B cell (primary cell): ENCODE results near the gene SLC16A7. TPM values are rescaled to one million over a fixed set of nuclear protein-coding genes. Genes with fewer than 3 reads are reported as not detected.

ENCODE experiments used
- ATAC-seq: fragments of 200-7000 bp; cut with Tn5 transposase; one replicate; pipeline ENCODE4 v1.10.0; 2021; ENCODE audit warnings: low read depth, mild to moderate bottlenecking, moderate number of reproducible peaks, moderate library complexity
- CTCF ChIA-PET: fragments of 350-600 bp; sonication (Branson Sonifier 250); formaldehyde crosslinking; loops from one replicate; lab custom pipeline; 2021; ENCODE audit warnings: antibody characterized with exemption, inconsistent platforms; lab: Charles Lee
- POLR2A ChIA-PET: fragments of 350-600 bp; sonication (Branson Sonifier 250); formaldehyde crosslinking; loops from one replicate; lab custom pipeline; 2021; ENCODE audit warnings: antibody characterized with exemption; lab: Charles Lee
- DNase-seq: peaks from one replicate; pipeline ENCODE4 v3.0.0; 2013
- H2AFZ ChIP-seq: 2 replicates; pipeline ENCODE4 v1.6.1; 2012; ENCODE audit warnings: mild to moderate bottlenecking, low read depth, low read length; ENCODE audit not compliant: insufficient read depth, poor library complexity, severe bottlenecking
- H3K27ac ChIP-seq, 2 donors: 1 replicate in 1 of 2; 2 replicates in 1 of 2; pipeline ENCODE4 v1.5.1; 2012 to 2013; ENCODE audit warnings: low read length in 2 of 2, mild to moderate bottlenecking in 2 of 2, moderate library complexity in 1 of 2
- H3K27me3 ChIP-seq, 4 experiments: fragments of 200-600 bp in 1 of 4; sonication (generic) in 1 of 4; replicated peaks in 1 of 4; 1 replicate in 2 of 4; 2 replicates in 2 of 4; pipeline versions ENCODE4 v1.6.1 to v1.7.0; 2013 to 2016; ENCODE audit warnings: low read length in 3 of 4, mild to moderate bottlenecking in 2 of 4, mixed read lengths in 1 of 4, moderate library complexity in 1 of 4; ENCODE audit not compliant: insufficient read depth in 4 of 4, control insufficient read depth in 3 of 4; ENCODE audit errors: control extremely low read depth in 1 of 4
- H3K36me3 ChIP-seq, 2 experiments: replicated peaks in 1 of 2; 1 replicate in 1 of 2; 2 replicates in 1 of 2; pipeline versions ENCODE4 v1.6.1 to v1.7.1; 2013; ENCODE audit warnings: low read length in 1 of 2; ENCODE audit not compliant: insufficient read depth in 2 of 2, control insufficient read depth in 1 of 2; ENCODE audit errors: control extremely low read depth in 1 of 2, extremely low read depth in 1 of 2
- H3K4me1 ChIP-seq, 2 donors: fragments of 200-600 bp in 1 of 2; sonication (generic) in 1 of 2; 1 replicate in 1 of 2; 2 replicates in 1 of 2; pipeline versions ENCODE4 v1.5.1 to v1.6.1; 2013 to 2017; ENCODE audit warnings: low read length in 2 of 2; ENCODE audit not compliant: control insufficient read depth in 2 of 2, insufficient read depth in 2 of 2
- H3K4me2 ChIP-seq: replicated peaks from 2 replicates; pipeline ENCODE3; 2012; ENCODE audit warnings: mild to moderate bottlenecking, low read depth, low read length; ENCODE audit not compliant: poor library complexity, severe bottlenecking
- H3K4me3 ChIP-seq, 5 experiments: fragments of 200-600 bp in 1 of 5; sonication (generic) in 1 of 5; 1 replicate in 3 of 5; 2 replicates in 2 of 5; pipeline versions ENCODE4 v1.5.1 to v1.7.0; 2011 to 2016; ENCODE audit warnings: low read length in 4 of 5, mild to moderate bottlenecking in 4 of 5, low read depth in 2 of 5, control low read depth in 1 of 5, moderate library complexity in 1 of 5; ENCODE audit not compliant: insufficient read depth in 1 of 5; ENCODE audit errors: control extremely low read depth in 1 of 5, extremely low read depth in 1 of 5
- H3K79me2 ChIP-seq: fragments of 200-600 bp; sonication (generic); one replicate; pipeline ENCODE4 v1.6.0; 2016; ENCODE audit warnings: low read length; ENCODE audit not compliant: control insufficient read depth, insufficient read depth
- H3K9ac ChIP-seq: fragments of 200-600 bp; sonication (generic); 2 replicates; pipeline ENCODE4 v1.6.1; 2017; ENCODE audit warnings: mild to moderate bottlenecking, low read length, moderate library complexity
- H3K9me3 ChIP-seq, 3 donors: one replicate each; pipeline versions ENCODE4 v1.6.1 to v1.7.1; 2013; ENCODE audit warnings: low read length in 2 of 3; ENCODE audit not compliant: control insufficient read depth in 2 of 3, insufficient read depth in 1 of 3; ENCODE audit errors: control extremely low read depth in 1 of 3
- H4K20me1 ChIP-seq: 2 replicates; pipeline ENCODE4 v1.6.0; 2012; ENCODE audit warnings: mild to moderate bottlenecking, low read length; ENCODE audit not compliant: insufficient read depth, control insufficient read depth, poor library complexity, severe bottlenecking
- H3K27ac Mint-ChIP-seq: one replicate; pipeline ENCODE4 v1.8.0; 2021; ENCODE audit warnings: mixed read lengths
- H3K27me3 Mint-ChIP-seq: one replicate; pipeline ENCODE4 v1.8.0; 2021; ENCODE audit warnings: mixed read lengths
- H3K4me1 Mint-ChIP-seq: one replicate; pipeline ENCODE4 v1.8.0; 2021; ENCODE audit warnings: mixed read lengths
- H3K4me3 Mint-ChIP-seq: one replicate; pipeline ENCODE4 v1.8.0; 2021; ENCODE audit warnings: mixed read lengths
- H3K9me3 Mint-ChIP-seq: one replicate; pipeline ENCODE4 v1.8.0; 2022; ENCODE audit warnings: mixed read lengths; ENCODE audit not compliant: insufficient read depth
- CTCF ChIP-seq: fragments of 200-600 bp; IDR thresholded peaks from one replicate; pipeline ENCODE4 v1.8.0; 2022; ENCODE audit warnings: antibody characterized with exemption, mild to moderate bottlenecking
- EZH2 ChIP-seq: IDR thresholded peaks from 2 replicates; pipeline ENCODE4 v1.6.1; 2012; ENCODE audit warnings: borderline replicate concordance, low read depth, mild to moderate bottlenecking, moderate library complexity, low read length; ENCODE audit not compliant: insufficient read depth, poor library complexity, severe bottlenecking
- WGBS: methylation state at CpG from one replicate; pipeline ENCODE4 v1.1.5; 2013; ENCODE audit warnings: missing lambda C conversion rate; ENCODE audit not compliant: insufficient coverage; 5-methylcytosine and 5-hydroxymethylcytosine counted together
- intact Hi-C: fragments of 100-400 bp; cut with micrococcal nuclease; formaldehyde crosslinking; loops from one replicate; pipeline ENCODE4 v1.10.0; 2022
- polyA plus RNA-seq: library from polyadenylated mRNA; depleted of rRNA; stranded (reverse); fragments of >200 nt; gene quantifications from 2 replicates; pipeline ENCODE4 v1.2.3, GENCODE V29; 2012
- total RNA-seq, 2 donors: library from RNA; stranded (reverse); fragments of 120-200 nt in 1 of 2; gene quantifications; 1 replicate in 1 of 2; 2 replicates in 1 of 2; pipeline versions ENCODE4 v1.2.3 to v1.2.4, GENCODE V29; 2013 to 2022

SLC16A7 gene
- total and polyA plus RNA-seq, 2 donors (not counting 1 experiment from before 2014, with no cell fraction given): 11.6 to 32.7 TPM

- Histone ChIP-seq H3K27me3 (no peaks in the 10 kb centered on the region), H3K27ac (no peak overlapping the region), H3K9ac (no peak overlapping the region), H3K4me3 (no peak overlapping the region), H3K36me3 (peaks cover 3 to 7% of the 10 kb centered on the region in 2 experiments), H3K9me3 (peaks cover 9 to 16% (median 10%) of the 10 kb centered on the region in 3 donors), H3K4me1 (no peaks in the 10 kb centered on the region), H4K20me1 (peaks cover 15% of the 10 kb centered on the region), H2AFZ (no peak overlapping the region), H3K4me2 (no peak overlapping the region), H3K79me2 (peaks cover 25% of the 10 kb centered on the region)
- no peak for ATAC-seq
- Mint-ChIP-seq H3K9me3 (no peaks in the 10 kb centered on the region), H3K4me1 (peaks cover 8% of the 10 kb centered on the region), H3K27me3 (no peaks in the 10 kb centered on the region), H3K27ac (no peak overlapping the region), H3K4me3 (no peak overlapping the region)
- DNase-seq: no peak
- no CpG with 5 or more reads among the region's 1 CpG for WGBS
- ChIA-PET CTCF (no interaction called here), POLR2A (no interaction called here)
- intact Hi-C loops: no loop called here
- TF ChIP-seq EZH2 (no peak), CTCF (no peak)
Measured at GRCh38 chr12:59675461-59675860, 79.6 kb downstream of the SLC16A7 start.

GRCh38 chr12:59677857-59678256 is 82.0 kb downstream of the SLC16A7 start:
- ATAC-seq: no peak
- Histone ChIP-seq H3K27me3 (no peaks in the 10 kb centered on the region), H3K4me2 (no peak overlapping the region), H4K20me1 (peaks cover 4% of the 10 kb centered on the region), H3K4me3 (no peak overlapping the region), H3K79me2 (peaks cover 27% of the 10 kb centered on the region), H3K9ac (no peak overlapping the region), H3K27ac (no peak overlapping the region), H3K9me3 (peaks cover 9 to 16% (median 10%) of the 10 kb centered on the region in 3 donors), H3K36me3 (peaks cover 3 to 7% of the 10 kb centered on the region in 2 experiments), H2AFZ (no peak overlapping the region), H3K4me1 (no peaks in the 10 kb centered on the region)
- WGBS: 81% methylated on average over 2 of the region's 3 CpGs
- DNase-seq: no peak
- TF ChIP-seq CTCF (no peak), EZH2 (no peak)
- Mint-ChIP-seq H3K4me3 (no peak overlapping the region), H3K4me1 (peaks cover 5% of the 10 kb centered on the region), H3K9me3 (no peaks in the 10 kb centered on the region), H3K27me3 (no peaks in the 10 kb centered on the region), H3K27ac (no peak overlapping the region)
- intact Hi-C loops: no loop called here
- POLR2A ChIA-PET: no interaction called here
- CTCF ChIA-PET: no interaction called here
